ENCODE results near the gene RPS3. TPM values are rescaled to one million over a fixed set of nuclear protein-coding genes. Genes with fewer than 3 reads are reported as not detected.

Gene RPS3
- total and polyA plus RNA-seq, 4 donors = 1,036 to 2,813 (median 2,148) TPM

DNA sequence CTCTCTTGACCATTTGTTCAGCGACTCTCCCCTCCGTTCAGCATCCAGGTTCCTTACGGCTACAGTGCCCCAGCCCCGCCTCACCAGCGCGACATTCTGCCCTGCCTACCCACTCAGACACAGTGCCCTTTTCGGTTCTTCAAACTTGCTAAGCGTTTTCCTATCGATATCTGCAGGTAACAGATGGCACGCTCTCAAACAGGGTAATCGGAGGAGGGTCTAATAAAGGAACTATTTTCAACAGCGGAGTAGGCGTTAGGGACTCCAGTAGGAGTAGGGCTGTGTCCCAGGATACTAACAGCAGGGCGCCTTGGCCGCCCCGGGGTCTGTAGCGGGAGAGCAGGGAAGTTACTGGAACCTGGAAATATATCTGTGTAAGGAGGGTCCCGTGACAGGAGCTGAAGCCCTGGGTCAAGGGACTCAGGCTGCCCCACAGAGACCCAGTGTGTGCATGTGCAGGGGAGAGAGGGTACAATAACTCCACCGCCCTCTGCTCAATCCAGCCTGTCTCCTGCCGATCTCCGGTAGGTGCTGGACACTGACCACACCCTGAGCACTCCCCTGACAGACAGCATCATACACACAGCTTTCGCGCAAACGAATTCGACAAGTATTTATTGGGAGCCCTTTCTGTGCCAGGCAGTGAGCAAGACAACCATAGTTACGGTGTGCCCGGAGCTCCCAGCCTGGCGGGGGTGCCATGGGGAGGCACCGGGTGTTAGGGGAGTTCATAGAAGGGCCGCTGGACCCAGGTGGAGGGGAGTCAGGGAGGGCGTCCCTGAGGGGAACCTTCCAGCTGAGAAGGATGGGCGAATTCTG lies 31.6 kb downstream of the RPS3 start:
- ATAC-seq (ENCODE audit: insufficient read depth, low FRiP score) = no peak

DNA sequence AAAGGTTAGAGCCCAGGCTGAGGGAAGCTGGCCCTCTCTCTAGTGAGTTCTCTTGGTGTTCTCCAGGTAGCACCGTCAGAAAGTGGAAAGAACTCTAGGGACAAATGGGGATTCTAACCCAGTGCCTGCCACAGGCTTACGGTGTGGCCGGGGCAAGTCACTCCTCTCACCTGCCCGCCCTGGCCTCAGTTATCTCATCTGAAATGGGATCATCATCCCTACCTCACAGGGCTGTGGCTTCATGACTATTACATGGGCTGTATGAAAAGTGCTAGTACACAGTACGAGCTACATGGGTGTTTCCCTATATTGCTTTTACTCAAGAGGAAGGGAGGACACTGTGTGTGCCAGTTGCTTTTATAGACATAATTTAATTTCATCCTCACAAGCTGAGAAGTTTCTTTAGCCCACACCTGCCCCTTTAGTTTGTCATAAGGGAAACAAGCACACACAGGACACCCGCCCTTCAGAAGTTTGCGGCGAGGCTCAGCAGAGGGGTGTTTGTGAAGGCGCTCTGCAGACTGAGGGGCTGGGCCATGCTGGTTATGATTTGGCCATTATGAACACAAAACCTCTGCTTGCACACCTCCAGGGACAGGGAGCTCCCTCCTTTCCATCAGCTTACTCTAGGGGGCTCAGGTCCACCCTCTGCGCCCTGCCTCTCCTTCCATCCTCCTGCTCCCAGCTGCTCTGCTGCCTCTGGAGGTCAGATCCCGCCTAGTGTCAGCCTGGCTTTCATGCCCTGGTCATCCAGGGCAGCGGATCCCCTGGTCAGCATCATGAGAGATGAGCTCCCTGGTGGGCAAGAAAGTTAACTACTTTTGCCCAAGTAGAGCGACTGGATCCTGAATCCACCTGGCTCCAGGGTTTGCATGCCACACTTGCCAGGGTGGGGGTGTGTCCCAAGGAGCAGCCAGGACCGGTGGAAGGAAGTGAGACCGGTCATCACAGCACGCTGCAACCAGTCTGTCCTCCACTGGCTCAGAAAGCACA lies 32.5 kb downstream of the RPS3 start:
- Histone ChIP-seq H3K36me3 (ENCODE audit: control insufficient read depth in 4 of 4, insufficient read depth in 4 of 4, low read length in 4 of 4) (no peaks in the 10 kb centered on the region), H3K4me3 (no peak overlapping the region), H3K27me3 (ENCODE audit: control insufficient read depth in 3 of 3, insufficient read depth in 3 of 3, low read length in 2 of 3) (peaks cover 0 to 39% (median 38%) of the 10 kb centered on the region in 3 donors), H3K9ac (ENCODE audit: insufficient read depth in 1 of 2, low read length in 2 of 2) (no peak overlapping the region), H3K9me3 (ENCODE audit: control insufficient read depth in 4 of 4, insufficient read depth in 3 of 4, low read length in 3 of 4) (peaks cover 0 to 7% (median 2%) of the 10 kb centered on the region in 4 donors), H3K4me1 (ENCODE audit: control insufficient read depth in 5 of 5, insufficient read depth in 5 of 5, low read length in 5 of 5) (peaks cover 0 to 15% (median 6%) of the 10 kb centered on the region in 5 donors), H3K27ac (ENCODE audit: low read depth in 1 of 2, low read length in 1 of 2) (no peak overlapping the region)
- no peak for DNase-seq
- TF ChIP-seq, protein P1, sequence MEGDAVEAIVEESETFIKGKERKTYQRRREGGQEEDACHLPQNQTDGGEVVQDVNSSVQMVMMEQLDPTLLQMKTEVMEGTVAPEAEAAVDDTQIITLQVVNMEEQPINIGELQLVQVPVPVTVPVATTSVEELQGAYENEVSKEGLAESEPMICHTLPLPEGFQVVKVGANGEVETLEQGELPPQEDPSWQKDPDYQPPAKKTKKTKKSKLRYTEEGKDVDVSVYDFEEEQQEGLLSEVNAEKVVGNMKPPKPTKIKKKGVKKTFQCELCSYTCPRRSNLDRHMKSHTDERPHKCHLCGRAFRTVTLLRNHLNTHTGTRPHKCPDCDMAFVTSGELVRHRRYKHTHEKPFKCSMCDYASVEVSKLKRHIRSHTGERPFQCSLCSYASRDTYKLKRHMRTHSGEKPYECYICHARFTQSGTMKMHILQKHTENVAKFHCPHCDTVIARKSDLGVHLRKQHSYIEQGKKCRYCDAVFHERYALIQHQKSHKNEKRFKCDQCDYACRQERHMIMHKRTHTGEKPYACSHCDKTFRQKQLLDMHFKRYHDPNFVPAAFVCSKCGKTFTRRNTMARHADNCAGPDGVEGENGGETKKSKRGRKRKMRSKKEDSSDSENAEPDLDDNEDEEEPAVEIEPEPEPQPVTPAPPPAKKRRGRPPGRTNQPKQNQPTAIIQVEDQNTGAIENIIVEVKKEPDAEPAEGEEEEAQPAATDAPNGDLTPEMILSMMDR (IDR thresholded peaks at IDR 0.05; ENCODE audit: control extremely low read depth, extremely low read depth) = no peak
- WGBS, 2 donors = 57 to 59% methylated on average over 16 of the region's 16 CpGs
- ATAC-seq (ENCODE audit: insufficient read depth, low FRiP score) = no peak

More for the DNA sequence above, 31.6 kb downstream of the RPS3 start:
- no peaks in the 10 kb centered on the region for H3K36me3 ChIP-seq (ENCODE audit: control insufficient read depth in 4 of 4, insufficient read depth in 4 of 4, low read length in 4 of 4)
- H3K4me3 ChIP-seq = no peak overlapping the region
- 29 to 36% methylated on average over 32 of the region's 32 CpGs for WGBS, 2 donors
- H3K27me3 ChIP-seq (ENCODE audit: control insufficient read depth in 3 of 3, insufficient read depth in 3 of 3, low read length in 2 of 3) = peaks cover 0 to 39% (median 38%) of the 10 kb centered on the region in 3 donors
- H3K27ac ChIP-seq (ENCODE audit: low read depth in 1 of 2, low read length in 1 of 2) = no peak overlapping the region
- TF ChIP-seq, protein P1 (IDR thresholded peaks at IDR 0.05; ENCODE audit: control extremely low read depth, extremely low read depth) = no peak
- DNase-seq = no peak
- H3K9ac ChIP-seq (ENCODE audit: insufficient read depth in 1 of 2, low read length in 2 of 2) = no peak overlapping the region
- peaks cover 0 to 15% (median 6%) of the 10 kb centered on the region in 5 donors for H3K4me1 ChIP-seq (ENCODE audit: control insufficient read depth in 5 of 5, insufficient read depth in 5 of 5, low read length in 5 of 5)
- H3K9me3 ChIP-seq (ENCODE audit: control insufficient read depth in 4 of 4, insufficient read depth in 3 of 4, low read length in 3 of 4) = peaks cover 0 to 7% (median 2%) of the 10 kb centered on the region in 4 donors

DNA sequence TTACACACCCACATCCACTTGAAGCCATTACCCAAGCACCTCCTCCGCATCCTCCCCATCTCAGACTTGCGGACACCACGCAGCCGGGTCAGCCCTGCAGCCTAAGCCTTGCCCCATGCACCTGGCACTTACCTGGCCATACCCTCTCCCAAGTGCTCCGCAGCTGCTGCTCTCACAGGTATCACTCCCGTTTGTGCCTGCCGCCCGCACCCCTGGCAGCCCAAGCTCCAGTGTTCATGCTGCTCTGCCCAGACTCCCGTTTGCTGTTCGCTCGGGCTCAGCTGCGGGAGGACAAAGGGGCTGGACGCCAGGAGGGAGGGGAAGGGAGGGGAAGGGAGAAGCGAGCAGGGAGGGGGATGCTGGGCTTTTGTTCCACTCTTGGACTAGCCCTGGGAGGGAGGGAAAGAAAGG lies 33.6 kb downstream of the RPS3 start, which contains the start of gene KLHL35:
TSS of gene KLHL35 (minus strand) at position 293 of the 411 bp plus-strand sequence. CDS start 2,574 bp downstream, outside the sequence.
- H3K9me3 ChIP-seq (ENCODE audit: control insufficient read depth in 4 of 4, insufficient read depth in 3 of 4, low read length in 3 of 4) = peaks cover 0 to 7% (median 2%) of the 10 kb centered on the region in 4 donors
- H3K36me3 ChIP-seq (ENCODE audit: control insufficient read depth in 4 of 4, insufficient read depth in 4 of 4, low read length in 4 of 4) = no peaks in the 10 kb centered on the region
- DNase-seq (peak in 2 of 3 donors; percentile 35 to 39), ATAC-seq (ENCODE audit: insufficient read depth, low FRiP score) (no peak)
- TF ChIP-seq, protein P1 (IDR thresholded peaks at IDR 0.05; ENCODE audit: control extremely low read depth, extremely low read depth) = no peak
- H3K27ac ChIP-seq (ENCODE audit: low read depth in 1 of 2, low read length in 1 of 2) = no peak within 1 kb of the TSS
- H3K27me3 ChIP-seq (ENCODE audit: control insufficient read depth in 3 of 3, insufficient read depth in 3 of 3, low read length in 2 of 3) = peaks cover 0 to 39% (median 36%) of the 10 kb centered on the region in 3 donors
- peaks cover 0 to 11% (median 6%) of the 10 kb centered on the region in 5 donors for H3K4me1 ChIP-seq (ENCODE audit: control insufficient read depth in 5 of 5, insufficient read depth in 5 of 5, low read length in 5 of 5)
- no peak within 1 kb of the TSS for H3K4me3 ChIP-seq
- no peak within 1 kb of the TSS for H3K9ac ChIP-seq (ENCODE audit: insufficient read depth in 1 of 2, low read length in 2 of 2)
- 32 to 37% methylated on average over 14 of the region's 14 CpGs for WGBS, 2 donors

Measured in lung (tissue), 12 donors.